GM19035 (cell line): ENCODE data around the gene SOX5.

Source experiments
- ATAC-seq: cut with Tn5 transposase; IDR thresholded peaks from one replicate; pipeline ENCODE4 v1.9.1; 2021; ENCODE audit not compliant: unreplicated experiment

The SOX5 gene

GRCh38 chr12:23699031-23699430, 250.4 kb downstream of the SOX5 start:
- no peak for ATAC-seq

GRCh38 chr12:23694920-23695319, 254.6 kb downstream of the SOX5 start:
- no peak for ATAC-seq

GRCh38 chr12:23694307-23694706, 255.2 kb downstream of the SOX5 start:
- ATAC-seq = no peak

- ATAC-seq = no peak
These were observed 261.5 kb downstream of the SOX5 start for GRCh38 chr12:23687947-23688346.

GRCh38 chr12:23686095-23686494, 263.4 kb downstream of the SOX5 start:
- ATAC-seq = no peak

GRCh38 chr12:23684121-23684520, 265.3 kb downstream of the SOX5 start:
- no peak for ATAC-seq

- no peak for ATAC-seq
These were observed 268.2 kb downstream of the SOX5 start for GRCh38 chr12:23681237-23681636.

GRCh38 chr12:23674064-23674463, 275.4 kb downstream of the SOX5 start:
- ATAC-seq = no peak

- ATAC-seq = no peak
These were observed 277.6 kb downstream of the SOX5 start for GRCh38 chr12:23671881-23672280.

GRCh38 chr12:23670684-23671083, 278.8 kb downstream of the SOX5 start:
- ATAC-seq = no peak

GRCh38 chr12:23669691-23670090, 279.8 kb downstream of the SOX5 start:
- no peak for ATAC-seq

- ATAC-seq = no peak
These were observed 282.6 kb downstream of the SOX5 start for GRCh38 chr12:23666866-23667265.

GRCh38 chr12:23662966-23663365, 286.5 kb downstream of the SOX5 start:
- ATAC-seq = no peak

- no peak for ATAC-seq
These were observed 290.3 kb downstream of the SOX5 start for GRCh38 chr12:23659131-23659530.

- no peak for ATAC-seq
These were observed 291.9 kb downstream of the SOX5 start for GRCh38 chr12:23657598-23657997.

GRCh38 chr12:23655884-23656283, 293.6 kb downstream of the SOX5 start:
- no peak for ATAC-seq

GRCh38 chr12:23655112-23655511, 294.4 kb downstream of the SOX5 start:
- no peak for ATAC-seq

GRCh38 chr12:23648546-23648945, 300.9 kb downstream of the SOX5 start:
- no peak for ATAC-seq

- ATAC-seq = no peak
These were observed 308.7 kb downstream of the SOX5 start for GRCh38 chr12:23640754-23641153.

- ATAC-seq = no peak
These were observed 315.1 kb downstream of the SOX5 start for GRCh38 chr12:23634344-23634743.

GRCh38 chr12:23631786-23632377, 317.6 kb downstream of the SOX5 start:
- no peak for ATAC-seq

- no peak for ATAC-seq
These were observed 318.9 kb downstream of the SOX5 start for GRCh38 chr12:23630524-23630923.

GRCh38 chr12:23628806-23629205, 320.7 kb downstream of the SOX5 start:
- ATAC-seq = no peak
